Glomerular visceral epithelial cell (primary cell): ENCODE measurements around the gene PDE10A.
"Not testable (repeated sequence)": the region's sequence is repeated elsewhere in the genome, so short reads cannot be mapped to it uniquely, and the experiment has no call there.

Experiments used
- DNase-seq: peaks from one replicate; pipeline ENCODE4 v3.0.0-alpha.2; 2016; ENCODE audit errors: extremely low spot score

PDE10A gene

DNA sequence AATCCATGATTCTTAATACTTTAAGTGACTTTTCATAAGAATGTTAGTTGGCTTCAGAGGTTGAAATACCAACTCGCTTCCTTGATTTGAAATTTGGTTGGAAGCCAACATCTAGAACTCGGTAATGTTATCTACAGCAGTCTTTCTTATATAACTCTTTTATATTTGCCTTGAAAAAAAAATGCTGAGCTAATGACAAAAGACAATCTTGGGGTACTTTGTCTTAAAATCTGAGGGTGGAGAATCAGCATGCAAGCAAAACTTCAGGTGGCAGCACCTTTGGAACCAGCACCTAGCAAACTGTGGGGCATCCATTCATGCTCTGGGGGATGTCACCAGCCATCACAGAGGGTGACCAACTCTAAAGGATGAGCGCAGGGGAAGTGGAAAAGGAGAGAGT is 76.3 kb downstream of the PDE10A start:
- no peak for DNase-seq

DNA sequence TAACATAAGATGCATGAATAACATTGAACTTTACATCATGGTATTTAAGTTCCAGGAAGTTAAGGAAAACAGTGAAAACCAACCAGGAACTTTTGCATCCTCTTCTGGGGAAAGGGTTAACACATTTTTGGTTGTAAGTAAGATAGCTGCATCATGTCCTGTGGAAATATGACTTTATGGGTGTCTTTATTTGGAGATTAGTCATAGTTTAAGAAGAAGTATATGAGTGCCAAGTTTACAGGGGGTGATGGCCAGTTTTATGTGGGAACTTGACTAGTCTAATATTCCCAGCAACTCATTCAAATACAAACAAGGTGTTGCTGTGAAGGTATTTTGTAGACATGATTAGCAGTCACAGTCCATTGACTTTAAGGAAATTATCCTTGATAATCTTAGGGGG is 78.0 kb downstream of the PDE10A start:
- peak; percentile 8 for DNase-seq

DNA sequence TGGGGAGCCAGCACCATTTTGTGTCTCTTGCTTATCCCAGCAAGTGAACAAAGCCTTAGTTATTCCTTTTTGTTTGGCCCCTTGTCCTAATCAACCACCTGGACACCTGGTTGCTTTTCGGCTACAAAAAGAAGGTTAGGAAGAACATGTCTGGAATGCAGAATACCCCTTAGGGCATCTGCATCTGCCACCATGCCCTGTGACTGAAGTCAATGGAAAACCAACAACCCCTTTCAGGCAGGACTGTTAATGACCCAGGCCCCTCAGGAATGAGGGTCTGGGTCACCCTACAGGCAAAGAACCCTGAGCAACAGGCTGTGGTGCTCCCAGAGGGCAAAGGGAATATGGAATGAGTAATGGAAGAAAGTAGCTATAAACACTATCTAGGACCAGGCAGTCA is 78.5 kb downstream of the PDE10A start:
- DNase-seq, result no peak

DNA sequence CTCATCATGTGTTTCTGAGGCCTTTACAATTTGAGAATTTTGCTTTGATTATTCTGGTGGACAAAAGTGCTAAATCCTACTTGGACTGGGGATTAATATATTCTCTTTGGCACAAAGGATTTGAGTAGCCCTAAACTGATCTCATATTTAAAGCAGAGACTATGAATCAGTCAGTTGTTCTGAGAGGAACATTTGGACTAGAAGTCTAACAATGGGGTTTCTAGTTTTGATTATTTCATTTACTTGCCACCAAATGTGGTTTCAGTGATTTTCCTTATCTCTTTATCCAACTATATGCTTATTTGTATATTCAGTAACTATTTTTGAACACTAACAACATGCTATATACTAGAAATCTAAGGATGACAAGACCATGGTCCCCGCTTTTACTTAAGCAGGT is 81.4 kb downstream of the PDE10A start:
- DNase-seq, result no peak

DNA sequence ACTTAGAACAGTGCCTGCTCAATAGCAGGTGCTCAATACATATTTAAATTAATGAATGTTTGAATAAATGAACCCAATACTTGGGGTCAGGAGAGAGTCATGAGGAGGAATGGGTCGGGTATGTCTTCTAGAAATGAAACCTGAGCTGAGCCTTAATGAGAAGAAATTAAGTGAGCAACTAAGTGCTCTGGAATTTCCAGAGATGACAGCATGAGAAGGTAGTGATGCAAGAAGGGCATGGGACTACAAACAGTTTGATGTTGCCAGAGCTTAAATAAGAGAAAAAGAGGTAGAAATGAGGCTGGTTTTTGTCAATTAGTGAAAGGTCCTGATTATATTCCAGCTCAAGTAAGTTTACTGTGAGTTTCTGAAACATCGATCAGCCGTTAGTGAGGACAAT is 82.9 kb downstream of the PDE10A start:
- peak; percentile 20 for DNase-seq

DNA sequence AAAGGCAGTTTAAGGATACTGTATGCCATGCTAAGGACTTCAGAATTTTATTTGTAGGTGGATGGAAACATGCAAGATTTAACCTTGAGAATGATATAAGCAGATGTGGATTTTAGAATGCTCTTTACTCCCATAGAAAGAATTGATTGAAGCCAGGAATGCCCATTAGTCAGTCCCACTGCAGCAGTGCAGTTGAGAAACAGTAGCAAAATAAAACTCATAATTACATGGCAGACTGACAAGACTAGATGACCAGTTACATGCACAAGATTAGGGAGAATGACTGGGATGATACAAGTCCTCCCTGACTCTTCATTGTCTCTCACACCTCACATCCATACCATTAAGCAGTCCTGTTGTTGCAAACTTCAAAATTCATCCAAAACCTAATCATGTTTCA is 83.9 kb downstream of the PDE10A start:
- DNase-seq, result no peak

DNA sequence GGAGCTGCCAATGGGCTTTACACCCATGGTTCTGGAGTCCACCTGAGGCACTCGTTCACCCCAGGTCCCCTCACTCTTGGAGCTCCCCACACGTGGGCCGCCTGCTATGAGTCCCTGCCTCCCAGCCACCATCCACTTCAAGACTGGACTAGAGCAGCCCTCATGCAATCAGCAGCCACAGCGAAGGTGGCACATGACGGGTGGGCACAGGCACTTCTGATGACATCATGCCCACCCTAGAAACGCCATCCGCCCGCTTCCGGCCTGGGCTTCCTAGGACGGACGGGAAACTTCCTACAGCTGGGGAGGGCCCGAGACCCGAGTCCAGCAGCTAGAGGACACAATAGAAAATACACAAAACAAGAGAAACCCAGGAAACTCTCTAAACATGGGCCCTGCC is 85.5 kb downstream of the PDE10A start:
- no peak for DNase-seq

DNA sequence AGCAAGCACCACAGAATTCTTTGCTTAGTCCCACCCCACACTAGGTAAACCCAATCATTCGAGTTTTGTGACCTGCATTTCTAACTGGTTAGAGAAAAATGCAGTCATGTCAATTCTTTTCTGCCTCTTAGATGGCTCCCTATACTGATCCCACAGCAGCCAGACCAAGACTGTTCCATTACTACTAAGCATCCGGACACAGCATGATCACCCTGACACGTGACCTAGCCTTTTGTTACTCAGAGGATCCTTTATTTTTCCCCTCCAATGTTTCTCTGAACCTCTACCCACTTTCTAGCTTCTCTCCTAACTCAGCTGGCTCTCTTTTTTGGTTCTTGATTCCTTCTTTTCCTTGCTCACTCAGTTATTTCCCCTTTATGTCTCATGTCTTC is 87.9 kb downstream of the PDE10A start:
- no peak for DNase-seq

DNA sequence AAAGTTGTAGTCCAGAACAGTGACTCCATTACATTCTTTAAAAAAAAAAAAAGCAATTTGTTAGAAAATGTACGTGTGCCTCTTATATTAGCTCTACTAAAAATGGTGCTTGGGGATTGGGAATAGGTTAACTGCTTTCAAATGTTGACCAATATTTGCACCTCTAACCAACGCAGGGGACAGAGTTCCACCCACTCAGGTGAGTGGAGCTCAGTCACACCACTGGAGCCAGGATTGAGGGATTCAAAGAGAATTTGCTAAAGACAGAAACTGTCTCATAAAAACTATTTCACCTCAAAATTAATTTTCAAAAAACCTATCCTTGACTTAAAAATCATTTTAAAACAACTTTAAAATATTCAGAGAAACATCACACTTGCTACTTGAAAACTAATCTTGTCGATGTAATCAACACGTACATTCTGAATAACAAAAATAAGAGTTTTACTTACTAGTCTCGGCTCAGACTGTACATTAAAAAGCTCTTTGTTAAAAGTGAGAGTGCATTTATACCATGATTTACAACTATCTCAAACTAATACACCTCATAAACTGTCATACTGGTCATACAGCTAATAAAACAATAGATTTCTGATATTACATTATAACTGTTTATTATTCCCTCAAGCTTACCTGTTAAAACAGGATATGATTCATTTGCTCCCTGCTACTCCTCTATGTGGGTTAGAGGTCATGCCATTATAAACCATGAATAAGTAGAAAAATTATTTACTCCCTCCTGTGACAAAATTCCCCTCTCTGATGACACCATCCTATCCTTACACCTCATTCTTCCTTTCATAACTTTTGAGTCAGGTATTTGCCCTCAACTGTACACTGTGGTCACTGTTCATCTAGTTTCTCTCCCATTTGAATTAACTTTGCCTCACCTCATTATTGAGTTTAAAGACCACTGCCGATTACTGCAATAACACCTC is 88.6 kb downstream of the PDE10A start:
- DNase-seq, result peak; percentile 64

DNA sequence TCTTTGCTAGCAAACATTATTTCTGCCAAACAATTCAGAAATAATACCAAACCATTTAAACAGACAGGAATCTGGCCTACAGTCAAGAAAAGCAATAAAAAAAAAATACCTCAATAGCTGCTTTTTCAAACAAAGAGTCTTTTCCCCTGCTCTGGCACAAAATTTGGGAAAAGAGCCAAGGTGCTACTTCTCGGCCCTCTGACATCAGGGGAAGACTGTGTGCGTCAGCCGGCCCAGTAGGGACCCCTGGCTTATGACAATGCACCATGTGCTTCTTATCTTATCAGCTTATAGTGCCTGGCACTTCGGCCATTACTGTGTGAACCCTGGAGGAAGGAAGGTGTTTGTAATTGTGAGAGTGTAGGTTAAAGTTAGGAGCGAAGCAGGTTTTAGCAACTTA is 89.4 kb downstream of the PDE10A start:
- peak; percentile 60 for DNase-seq

DNA sequence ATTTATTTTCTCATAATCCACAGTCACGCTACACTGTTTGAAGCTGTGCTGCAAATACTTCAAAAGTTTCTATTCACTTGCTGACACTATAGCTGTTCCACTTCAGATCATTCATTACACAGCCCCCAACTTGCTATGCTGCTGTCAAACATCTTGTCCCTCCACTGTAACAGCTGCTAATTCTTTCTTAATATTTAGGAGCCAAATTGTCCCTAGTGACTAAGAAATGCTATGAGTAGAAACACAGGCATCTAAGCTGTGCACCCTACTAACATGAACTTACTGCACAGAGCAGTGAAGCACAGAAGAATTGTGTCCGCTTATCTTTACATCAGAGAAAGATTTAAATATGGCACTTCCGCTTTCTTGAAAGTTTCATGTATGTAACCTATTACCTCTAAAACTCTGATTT is 91.3 kb downstream of the PDE10A start:
- DNase-seq, result peak; percentile 38

DNA sequence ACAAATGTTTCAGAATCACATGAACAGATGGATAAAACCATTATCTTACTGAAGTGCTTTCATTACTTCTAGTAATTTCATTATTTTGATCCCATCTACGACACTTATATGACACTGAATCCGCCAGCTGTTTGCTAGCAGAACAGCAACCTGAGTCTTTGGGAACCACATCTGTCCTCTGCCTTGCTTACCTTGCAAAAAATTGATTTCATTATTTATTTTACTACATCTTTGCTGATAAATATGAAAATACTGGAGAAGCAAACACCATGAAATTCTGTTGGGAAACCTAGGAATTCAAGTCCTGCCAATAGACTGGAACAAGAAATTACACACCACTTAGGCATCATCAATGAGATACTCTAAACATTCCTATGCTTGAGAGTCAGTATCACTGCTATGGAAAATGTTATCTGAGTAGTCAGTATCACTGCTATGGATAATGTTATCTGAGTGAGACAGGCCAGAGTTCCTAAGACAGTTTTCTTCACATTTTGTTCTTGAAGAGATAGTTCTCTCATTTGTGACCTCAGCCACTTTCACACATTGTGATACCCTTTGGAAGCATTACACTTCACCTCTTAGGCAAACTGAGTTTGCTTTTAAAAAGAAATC is 91.9 kb downstream of the PDE10A start:
- peak; percentile 58 for DNase-seq

DNA sequence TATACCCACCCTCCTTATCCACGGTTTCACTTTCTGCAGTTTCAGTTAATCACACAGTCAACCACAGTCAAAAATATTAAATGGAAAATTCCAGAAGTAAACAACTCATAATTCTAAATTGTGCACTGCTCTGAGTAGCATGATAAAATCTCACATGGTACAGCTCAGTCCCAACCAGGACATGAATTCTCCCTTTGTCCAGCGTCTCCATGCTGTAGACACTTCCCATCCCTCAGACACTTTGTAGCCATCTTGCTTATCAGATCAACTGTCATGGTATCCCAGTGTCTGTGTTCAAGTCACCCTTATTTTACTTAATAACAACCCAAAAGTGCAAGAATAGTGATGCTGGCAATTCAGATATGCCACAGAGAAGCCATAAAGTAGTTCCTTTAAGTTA is 94.7 kb downstream of the PDE10A start:
- DNase-seq, result no peak

DNA sequence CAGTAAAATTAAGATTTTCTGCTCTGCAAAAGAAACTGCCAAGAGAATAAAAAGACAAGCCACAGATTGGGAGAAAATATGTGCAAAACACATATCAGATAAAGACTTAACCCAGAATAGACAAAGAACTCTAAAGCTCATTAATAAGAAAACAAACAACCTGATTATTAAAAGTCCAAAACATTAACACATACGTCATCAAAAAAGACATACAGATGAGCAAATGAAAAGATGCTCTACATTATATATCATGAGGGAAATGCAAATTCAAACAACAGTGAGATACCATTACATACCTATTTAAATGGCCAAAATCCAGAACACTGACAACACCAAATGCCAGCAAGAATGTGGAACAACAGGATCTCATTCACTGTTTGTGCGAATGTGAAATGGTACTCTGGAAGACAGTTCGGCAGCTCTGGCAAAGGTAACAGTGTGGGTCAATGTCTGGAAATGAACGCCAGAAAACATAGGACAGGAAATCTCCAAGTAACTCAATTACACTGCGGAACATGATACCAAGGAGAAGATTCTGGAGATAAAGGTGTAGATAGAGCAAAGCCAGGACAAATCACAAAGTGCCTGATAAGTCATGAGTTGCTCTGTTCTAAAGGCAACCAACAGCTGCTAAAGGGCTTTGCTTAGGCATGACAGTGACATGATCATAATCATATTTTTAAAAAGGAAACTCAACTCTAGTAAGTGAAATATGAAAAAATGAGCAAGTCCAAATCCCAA is 96.8 kb downstream of the PDE10A start:
- DNase-seq, result no peak

DNA sequence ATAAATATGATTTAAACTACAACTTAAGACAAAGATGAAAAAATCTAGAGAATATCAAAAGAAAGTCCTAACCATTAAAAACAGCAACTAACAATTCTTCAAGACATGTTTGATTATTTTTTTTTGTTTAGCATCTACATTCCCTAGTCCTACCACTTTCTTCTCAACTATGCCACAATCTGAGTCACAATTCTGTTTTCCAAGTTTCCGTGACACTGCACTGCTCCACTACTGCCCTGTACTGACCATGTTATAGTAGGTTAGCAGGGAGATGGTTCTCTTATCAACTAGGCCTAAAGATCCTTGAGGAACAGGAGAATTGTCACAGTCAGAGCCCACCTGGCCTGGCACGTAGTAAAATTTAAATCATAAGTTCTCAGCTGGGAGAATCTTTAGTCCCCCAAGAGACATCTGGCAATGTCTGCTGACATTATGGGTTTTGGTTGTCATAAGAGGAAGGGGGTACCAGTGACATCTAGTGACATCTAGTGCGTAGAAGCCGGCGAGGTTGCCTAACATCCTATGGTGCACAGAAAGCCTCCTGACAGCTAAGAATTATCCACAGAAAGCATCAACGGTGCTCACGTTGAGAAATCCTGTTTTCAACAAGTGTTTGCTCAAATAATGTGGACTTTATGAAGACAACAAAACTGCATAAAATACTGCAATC is 100.5 kb downstream of the PDE10A start:
- peak; percentile 21 for DNase-seq

DNA sequence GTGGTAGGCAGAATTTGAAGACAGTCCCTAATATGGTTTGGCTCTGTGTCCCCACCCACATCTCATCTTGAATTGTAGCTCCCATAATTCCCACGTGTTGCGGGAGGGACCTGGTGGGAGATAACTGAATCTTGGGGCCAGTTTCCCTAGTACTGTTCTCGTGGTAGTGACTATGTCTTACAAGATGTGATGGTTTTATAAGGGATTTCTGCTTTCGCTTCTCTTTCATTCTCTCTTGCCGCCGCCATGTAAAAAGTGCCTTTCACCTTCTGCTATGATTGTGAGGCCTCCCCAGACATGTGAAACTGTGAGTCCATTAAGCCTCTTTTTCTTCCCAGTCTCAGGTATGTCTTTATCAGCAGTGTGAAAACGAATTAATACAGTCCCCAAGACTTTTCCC is 103.4 kb downstream of the PDE10A start:
- DNase-seq, result no peak

DNA sequence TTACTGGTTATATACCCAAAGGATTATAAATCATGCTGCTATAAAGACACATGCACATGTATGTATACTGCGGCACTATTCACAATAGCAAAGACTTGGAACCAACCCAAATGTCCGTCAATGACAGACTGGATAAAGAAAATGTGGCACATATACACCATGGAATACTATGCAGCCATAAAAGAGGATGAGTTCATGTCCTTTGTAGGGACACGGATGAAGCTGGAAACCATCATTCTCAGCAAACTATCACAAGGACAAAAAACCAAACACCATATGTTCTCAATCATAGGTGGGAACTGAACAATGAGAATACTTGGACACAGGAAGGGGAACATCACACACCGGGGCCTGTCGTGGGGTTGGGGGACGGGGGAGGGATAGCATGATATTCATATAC is 104.9 kb downstream of the PDE10A start:
- not testable (repeated sequence) for DNase-seq

DNA sequence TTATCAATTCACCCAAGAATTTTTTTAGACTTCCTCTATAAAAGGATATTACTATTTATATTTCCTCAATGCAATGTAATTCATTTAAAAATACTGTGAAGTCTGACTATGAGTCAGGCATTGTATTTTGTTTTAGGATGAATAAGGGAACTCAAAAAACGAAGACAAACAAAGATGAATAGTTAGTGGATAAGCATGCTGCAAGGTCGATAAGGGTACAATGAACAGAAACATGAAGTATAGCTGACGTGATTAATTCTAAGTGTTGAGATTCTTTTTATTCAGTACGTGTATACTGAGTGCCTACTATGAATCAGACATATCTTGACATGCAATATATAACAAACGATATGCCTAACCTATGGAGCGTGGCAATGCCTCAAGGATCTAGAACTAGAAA is 105.4 kb downstream of the PDE10A start:
- DNase-seq, result no peak

DNA sequence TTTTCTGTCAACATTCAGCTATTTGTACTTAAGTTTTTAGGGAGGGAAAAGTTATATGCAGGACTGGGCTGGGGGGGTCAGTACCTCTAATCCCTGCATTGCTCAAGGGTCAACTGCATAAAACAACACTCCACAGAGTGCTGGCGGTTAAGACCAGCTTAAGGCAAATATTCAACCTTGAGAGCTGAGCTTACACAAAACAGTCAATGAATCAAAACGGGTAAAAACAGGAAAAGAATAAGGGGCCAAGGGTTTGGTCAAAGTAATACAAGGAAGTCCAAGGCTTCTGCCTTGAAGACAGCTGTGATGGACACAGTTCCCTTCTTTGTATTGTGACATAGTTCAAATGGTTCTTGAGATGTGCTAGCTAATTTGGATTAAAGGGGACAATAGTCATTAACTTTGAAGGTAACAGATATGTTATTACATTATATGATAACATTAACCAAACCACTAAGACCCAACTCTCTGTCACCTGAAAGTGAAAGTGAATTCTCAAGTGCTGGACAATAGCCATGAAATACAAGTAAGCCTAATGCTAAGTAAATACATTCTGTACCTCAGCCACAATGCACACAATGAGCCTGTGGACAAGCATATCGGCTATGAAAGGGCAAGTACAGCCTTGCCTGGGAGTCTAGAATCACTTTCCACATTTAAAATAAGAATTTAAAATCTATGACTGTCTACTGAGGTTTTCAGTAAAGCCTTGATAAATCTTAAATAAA is 106.8 kb downstream of the PDE10A start:
- DNase-seq, result peak; percentile 67

DNA sequence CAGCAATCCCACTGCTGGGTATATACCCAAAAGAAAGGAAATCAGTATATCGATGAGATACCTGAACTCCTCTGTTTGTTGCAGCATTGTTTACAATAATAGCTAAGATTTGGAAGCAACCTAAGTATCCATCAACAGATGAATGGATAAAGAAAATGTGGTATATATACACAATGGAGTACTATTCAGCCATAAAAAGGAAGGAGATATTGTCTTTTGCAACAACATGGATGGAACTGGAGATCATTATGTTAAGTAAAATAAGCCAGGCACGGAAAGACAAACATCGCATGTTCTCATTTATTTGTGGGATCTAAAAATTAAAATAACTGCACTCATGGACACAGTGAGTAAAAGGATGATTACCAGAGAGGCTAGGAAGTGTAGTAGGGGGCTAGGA is 108.4 kb downstream of the PDE10A start:
- DNase-seq, result not testable (repeated sequence)

DNA sequence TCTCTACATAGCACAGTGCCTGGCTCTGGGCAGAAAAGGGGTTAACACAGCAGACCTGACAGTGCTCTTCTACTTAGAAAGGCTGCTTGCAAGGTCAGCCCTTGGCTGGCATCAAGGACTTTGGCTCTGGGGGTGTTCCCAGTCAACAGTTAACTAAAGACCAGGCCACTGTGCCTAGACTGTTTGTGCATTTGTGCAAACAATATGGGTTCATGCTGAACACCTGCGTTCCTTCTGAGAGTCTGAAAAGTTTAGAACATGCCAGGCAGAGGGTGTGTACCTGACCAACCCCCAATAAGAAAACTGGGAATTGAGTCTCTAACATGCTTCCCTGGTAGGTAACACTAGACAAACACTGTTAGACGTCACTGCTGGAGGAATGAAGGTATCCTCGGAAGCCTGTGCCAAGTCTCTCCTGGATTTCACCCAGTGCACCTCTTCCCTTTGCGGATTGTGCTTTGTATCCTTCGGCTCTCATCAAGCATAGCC is 110.7 kb downstream of the PDE10A start:
- DNase-seq, result no peak
